Skin of body (tissue), 2 donors: ENCODE results near the gene PRXL2C. TPM values are rescaled to one million over a fixed set of nuclear protein-coding genes. Genes with fewer than 3 reads are reported as not detected.
"Not testable (repeated sequence)": the region's sequence is repeated elsewhere in the genome, so short reads cannot be mapped to it uniquely, and the experiment has no call there.

Experiments
- DNase-seq: peaks from one replicate; lab custom pipeline; 2025; lab: John Stamatoyannopoulos, UW
- total RNA-seq: library from RNA; depleted of rRNA; stranded (reverse); fragments of >200 nt; gene quantifications from one replicate; pipeline ENCODE4 v1.2.3, GENCODE V29; 2014

PRXL2C gene, protein sequence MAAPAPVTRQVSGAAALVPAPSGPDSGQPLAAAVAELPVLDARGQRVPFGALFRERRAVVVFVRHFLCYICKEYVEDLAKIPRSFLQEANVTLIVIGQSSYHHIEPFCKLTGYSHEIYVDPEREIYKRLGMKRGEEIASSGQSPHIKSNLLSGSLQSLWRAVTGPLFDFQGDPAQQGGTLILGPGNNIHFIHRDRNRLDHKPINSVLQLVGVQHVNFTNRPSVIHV
- total RNA-seq: 13.3 TPM

- DNase-seq: peak; percentile 16
Observed at GRCh38 chr9:96655198-96655851, at the start of gene PRXL2C. Gene PRXL2C (minus strand): TSS chr9:96655317. CDS start chr9:96655281, 36 bp downstream.

- DNase-seq: not testable (repeated sequence)
Observed at GRCh38 chr9:96700721-96701375, 45.7 kb upstream of the PRXL2C start.

DNA sequence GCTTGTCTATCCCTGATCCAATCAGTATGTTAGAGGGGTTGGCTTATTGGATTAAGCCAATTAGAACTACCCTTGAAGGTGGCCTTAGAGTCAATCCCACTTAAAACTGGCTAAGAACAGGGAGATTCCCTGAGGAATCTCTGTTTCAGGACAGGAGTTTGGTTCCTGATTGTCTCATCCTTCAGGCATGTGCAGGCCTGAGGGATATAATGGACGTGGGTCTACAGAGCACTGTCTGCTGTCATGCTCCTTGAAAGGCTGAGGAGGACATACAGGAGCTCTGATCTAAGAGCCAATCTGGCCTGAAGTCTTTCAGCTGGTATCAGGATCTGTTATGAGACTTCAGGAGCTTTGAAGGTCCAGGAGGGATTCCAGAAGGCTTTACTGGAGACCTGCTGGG lies 36.2 kb upstream of the PRXL2C start:
- no peak for DNase-seq

DNA sequence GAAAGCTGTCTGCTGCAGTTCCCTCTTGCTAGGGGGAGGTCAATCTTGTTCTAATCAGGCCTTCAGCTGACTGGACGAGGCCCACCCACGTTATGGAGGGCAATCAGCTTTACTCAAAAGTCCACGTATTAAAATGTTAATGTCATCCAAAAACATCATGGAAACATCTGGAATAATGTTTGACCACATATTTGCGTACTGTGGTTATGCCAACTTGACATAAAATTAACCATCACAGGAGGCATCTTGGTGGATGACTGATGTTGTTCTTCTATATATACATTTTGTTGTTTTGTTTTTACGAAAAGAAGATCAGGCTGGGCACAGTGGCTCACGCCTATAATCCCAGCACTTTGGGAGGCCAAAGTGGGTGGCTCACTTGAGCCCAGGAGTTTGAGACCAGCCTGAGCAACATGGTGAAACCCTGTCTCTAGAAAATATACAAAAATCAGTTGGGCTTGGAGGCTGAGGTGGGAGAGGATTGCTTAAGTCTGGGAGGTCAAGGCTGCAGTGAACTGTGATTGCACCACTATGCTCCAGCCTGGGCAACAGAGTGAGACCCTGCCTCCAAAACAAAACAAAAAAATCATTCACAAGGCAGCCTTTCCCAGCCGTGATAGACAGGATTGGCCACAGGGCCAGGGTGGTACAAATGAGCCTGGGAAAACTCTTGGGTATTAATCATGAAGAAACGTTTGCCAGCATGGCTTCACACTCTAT lies 33.8 kb upstream of the PRXL2C start:
- DNase-seq: no peak

- DNase-seq: no peak
Observed at GRCh38 chr9:96688187-96688586, 33.1 kb upstream of the PRXL2C start.

DNA sequence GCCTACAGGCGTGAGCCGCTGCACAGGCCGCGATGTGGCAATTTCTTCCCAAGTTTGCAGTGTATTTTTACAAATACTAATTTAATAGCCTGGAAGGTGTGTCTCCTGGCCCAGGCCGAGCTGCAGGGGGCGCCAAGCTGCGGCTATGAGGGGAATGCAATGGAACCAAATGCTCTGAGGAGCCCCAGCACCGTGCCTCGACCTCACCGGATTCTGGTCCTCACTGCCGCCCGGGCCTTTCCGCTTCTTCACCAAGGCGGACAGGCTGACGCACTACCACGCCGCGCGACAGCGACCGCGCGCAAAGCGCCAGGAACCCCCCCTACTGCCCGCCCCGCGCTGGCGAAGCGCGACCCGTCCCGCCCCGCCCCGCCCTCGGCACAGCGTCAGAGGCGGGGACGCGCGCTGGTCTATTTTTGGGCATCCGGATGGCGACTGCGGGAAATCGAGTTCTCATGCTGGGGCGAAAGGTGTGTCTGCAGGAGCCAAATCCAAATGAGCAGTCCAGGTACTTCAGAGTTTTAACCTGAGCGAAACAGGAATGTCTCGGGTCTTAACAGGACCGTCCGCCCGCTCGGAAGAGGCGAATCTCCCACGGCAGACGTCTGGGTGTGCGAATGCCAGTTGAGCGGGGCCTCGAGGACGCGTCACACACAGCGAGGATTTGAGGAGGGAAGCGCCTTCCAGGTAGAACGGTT lies 31.7 kb upstream of the PRXL2C start:
- peak; percentile 70 for DNase-seq

DNA sequence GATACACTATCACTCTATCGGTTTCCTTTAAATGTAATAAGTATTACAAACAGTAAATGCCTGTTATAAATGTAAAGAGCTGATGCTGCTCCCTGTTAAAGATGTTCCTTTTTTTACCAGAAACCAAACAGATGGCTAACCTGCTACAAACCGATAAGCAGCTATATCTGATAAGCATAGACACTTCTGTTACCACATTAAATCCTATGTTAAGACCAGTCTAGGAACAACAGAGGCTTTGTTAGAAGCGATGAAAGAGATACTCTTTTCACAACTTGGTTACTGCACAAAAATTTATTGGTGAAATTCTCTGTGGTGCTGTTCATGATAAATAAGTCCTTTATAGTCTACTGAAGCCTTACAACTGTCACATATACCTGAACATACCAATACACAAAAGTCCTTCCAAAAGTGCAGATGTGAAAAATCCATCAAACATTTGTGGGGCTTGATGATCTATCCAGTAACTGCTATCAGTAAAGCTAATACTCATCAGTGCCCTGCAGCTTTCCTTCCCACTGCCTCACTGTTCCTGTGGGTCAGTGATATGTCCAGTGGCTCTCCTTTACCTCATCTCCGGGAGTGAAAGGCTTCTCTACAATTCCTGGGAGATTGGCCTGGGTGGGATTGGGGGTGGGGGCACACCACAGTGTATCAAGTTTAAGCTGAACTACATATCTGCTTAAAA lies 25.8 kb upstream of the PRXL2C start:
- no peak for DNase-seq

DNA sequence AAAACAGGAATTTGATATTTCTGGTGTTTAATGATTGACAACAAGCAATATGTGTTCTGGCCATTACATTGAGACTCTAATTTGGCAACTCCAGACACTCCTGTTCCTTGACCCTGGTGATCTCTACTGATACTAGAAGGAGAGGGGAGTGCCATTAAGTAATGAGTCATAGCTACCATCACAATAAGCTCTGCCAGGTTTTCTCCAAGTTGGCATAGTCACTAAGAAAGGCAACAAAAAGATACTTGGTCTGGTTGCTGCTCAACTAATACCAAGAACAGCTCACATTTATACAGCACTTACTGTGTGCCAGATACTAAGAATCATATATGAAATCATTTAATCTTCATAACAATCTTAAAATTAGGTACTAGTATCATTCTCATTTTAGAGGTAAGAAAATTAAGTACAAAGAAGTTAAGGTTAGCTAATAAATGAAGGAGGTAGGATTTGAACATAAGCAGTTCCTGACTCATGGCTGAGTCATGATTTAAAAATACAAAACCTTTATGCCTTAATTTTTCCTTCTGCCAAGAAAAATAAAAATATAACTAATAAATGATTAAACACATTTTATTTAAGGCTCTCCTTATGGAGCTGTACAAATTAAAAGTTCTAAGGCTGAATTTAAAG lies 19.9 kb upstream of the PRXL2C start:
- no peak for DNase-seq

DNA sequence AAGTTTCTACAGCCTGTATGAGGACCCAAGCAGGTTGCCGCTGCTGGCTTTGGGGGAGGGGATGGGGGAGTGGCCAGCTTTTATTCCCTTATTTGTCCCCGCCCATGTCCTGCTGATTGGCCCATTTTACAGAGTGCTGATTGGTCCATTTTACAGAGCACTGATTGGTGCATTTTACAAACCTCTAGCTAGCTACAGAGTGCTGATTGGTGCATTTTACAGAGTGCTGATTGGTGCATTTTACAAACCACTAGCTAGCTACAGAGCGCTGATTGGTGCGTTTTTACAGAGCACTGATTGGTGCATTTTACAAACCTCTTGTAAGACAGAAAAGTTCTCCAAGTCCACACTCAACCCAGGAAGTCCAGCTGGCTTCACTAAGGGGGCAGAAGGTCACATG lies 18.7 kb upstream of the PRXL2C start:
- DNase-seq: not testable (repeated sequence)

GRCh38 chr9:96668868-96669534 lies 13.9 kb upstream of the PRXL2C start:
- DNase-seq: no peak

DNA sequence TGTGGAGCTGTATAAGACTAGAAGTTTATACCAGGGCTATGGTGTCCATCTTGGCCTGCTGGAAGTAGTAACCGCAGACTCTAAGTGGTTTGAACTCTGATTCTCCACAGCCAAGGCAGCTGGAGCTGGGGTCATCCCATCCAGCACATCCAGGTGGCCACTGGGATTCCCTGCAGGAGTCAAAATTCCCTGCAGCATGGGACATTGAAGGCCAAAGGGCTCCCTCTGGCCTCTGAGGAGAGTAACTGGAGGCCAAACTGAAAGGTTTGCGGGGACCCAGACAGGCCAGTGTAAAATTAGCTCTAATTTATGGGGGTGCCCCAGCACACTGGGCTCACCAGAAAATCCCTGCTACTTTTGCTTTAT lies 12.2 kb upstream of the PRXL2C start:
- DNase-seq: no peak

DNA sequence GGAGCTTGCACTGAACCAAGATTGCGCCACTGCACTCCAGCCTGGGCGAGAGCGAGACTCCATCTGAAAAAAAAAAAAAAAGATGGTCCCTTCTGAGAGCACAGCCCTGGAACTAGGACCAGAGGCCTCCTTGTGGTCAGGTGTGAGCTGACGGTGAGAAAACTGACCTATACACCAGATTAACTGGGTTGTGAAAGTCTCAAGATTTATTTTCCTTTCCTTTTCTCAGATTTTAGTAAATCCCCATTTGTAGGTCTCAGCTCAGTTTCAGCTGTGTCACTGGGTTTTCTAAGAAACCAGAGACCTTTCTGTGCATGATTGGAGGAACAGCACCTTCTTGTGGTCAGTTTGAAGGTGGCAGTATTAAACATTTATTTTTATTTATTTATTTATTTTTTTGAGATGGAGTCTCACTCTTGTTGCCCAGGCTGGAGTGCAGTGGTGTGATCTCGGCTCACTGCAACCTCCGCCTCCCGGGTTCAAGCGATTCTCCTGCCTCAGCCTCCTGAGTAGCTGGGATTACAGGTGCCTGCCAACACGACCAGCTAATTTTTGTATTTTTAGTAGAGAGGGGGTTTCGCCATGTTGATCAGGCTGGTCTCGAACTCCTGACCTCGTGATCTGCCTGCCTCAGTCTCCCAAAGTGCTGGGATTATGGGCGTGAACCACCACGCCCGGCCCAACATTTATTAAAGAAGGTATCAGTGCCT lies 11.7 kb upstream of the PRXL2C start:
- DNase-seq: peak; percentile 60

DNA sequence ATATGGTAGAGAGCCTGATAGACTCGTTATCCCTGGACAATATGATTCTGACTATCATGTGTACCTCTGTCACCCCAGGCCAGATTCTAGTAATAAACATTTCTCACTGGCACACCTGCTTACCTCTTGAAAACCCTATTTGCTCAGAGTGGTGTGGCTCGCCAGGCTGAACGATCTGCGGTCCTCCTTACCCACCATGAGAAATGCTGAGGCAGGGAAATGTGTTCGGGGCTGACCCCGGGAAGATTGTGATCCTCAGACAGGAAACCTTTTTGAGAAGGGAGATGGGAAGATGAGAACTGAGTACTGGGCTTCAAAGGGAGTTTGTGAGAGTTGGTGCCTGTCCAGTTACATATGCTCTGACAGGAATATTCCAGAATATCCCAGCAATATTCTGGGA lies 10.7 kb upstream of the PRXL2C start:
- no peak for DNase-seq

DNA sequence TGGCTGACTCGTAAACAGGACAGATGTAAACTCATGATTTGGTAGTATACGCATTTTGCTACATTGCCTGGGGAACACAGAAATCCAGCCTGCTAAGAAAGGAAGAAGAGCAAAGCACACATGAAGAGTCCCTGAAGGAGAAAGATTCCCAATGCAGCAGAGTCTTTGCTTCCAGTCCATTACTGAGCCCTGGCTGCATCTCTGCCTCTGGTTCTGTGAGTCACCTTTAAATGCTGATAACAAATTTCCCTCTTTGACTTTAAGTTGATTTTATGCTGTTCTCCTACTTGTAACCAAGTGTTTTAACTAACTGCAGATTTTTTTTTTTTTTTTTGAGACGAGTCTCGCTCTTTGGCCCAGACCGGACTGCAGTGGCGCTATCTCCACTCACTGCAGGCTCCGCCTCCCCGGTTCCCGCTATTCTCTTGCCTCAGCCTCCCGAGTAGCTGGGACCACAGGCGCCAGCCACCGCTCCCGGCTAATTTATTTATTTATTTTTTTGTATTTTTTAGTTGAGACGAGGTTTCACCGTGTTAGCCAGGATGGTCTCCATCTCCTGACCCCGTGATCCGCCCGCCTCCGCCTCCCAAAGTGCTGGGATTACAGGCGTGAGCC lies 8.5 kb upstream of the PRXL2C start:
- no peak for DNase-seq

DNA sequence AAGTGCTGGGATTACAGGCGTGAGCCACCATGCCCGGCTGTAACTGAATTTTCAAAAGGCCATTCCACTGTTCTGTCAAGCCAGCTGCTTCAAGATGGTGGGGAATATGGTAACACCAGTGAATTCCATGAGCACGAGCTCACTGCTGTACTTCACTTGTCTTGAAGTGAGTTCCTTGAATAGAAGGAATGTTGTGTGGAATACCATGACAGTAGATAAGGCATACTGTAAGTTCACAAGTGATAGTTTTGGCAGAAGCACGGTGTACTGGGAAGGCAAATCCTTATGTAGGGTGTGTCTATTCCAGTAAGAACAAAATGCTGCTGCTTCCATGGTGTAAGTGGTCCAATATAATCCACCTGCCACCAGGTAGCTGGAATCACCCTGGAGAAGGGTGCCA lies 6.6 kb upstream of the PRXL2C start:
- DNase-seq: no peak

- DNase-seq: no peak
Observed at GRCh38 chr9:96660692-96661248, 5.7 kb upstream of the PRXL2C start.

- DNase-seq: peak; percentile 92
Observed at GRCh38 chr9:96654450-96655197, 493 bp downstream of the PRXL2C start.

DNA sequence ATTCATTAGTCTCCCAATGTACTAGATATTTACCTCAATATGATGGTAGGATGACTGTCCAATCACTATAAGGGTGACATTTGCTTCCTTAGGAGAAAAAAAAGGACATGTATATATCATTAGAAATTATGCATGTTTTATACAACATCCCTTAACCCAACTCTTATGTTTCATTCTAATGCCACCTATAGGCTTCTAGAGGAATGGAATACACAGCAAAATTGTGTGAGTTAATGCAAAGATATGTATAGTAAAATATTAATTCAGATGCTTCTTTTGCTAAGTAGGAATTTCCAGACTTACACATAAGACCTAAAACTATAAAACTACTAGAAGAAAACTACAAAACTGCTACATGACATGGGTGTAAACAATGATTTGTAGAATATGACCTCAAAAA lies 3.5 kb downstream of the PRXL2C start:
- peak; percentile 15 for DNase-seq
